Spleen (tissue), 11 donors: ENCODE data around the gene LRMDA. TPM values are rescaled to one million over a fixed set of nuclear protein-coding genes. Genes with fewer than 3 reads are reported as not detected.

ENCODE experiments used
- DNase-seq: peaks from one replicate; pipeline ENCODE4 v3.0.0-alpha.2; 2020
- H3K27ac ChIP-seq, 8 donors: fragments of 200-600 bp; sonication (generic) in 7 of 8; 1 replicate in 4 of 8; 2 replicates in 4 of 8; pipeline versions ENCODE4 v1.5.0 to v1.8.0; 2016 to 2021; ENCODE audit warnings: inconsistent platforms in 4 of 8, mild to moderate bottlenecking in 4 of 8, moderate library complexity in 1 of 8
- H3K27me3 ChIP-seq, 7 donors: fragments of 200-600 bp; sonication (generic) in 6 of 7; replicated peaks in 1 of 7; 1 replicate in 4 of 7; 2 replicates in 3 of 7; pipeline versions ENCODE4 v1.5.0 to v1.8.0; 2016 to 2021; ENCODE audit warnings: inconsistent platforms in 3 of 7, mild to moderate bottlenecking in 1 of 7
- H3K36me3 ChIP-seq, 6 donors: fragments of 200-600 bp; sonication (generic) in 5 of 6; 1 replicate in 4 of 6; 2 replicates in 2 of 6; pipeline versions ENCODE4 v1.5.0 to v1.8.0; 2016 to 2021; ENCODE audit warnings: inconsistent platforms in 2 of 6
- H3K4me1 ChIP-seq, 6 donors: fragments of 200-600 bp; sonication (generic) in 5 of 6; 1 replicate in 3 of 6; 2 replicates in 3 of 6; pipeline versions ENCODE4 v1.5.0 to v1.8.0; 2016 to 2021; ENCODE audit warnings: inconsistent platforms in 3 of 6
- H3K4me3 ChIP-seq, 8 donors: fragments of 200-600 bp; sonication (generic) in 7 of 8; 1 replicate in 4 of 8; 2 replicates in 4 of 8; pipeline versions ENCODE4 v1.5.0 to v1.8.0; 2016 to 2021; ENCODE audit warnings: inconsistent platforms in 4 of 8, mild to moderate bottlenecking in 4 of 8, moderate library complexity in 2 of 8
- H3K9me3 ChIP-seq, 8 donors: fragments of 200-600 bp; sonication (generic) in 7 of 8; 1 replicate in 4 of 8; 2 replicates in 4 of 8; pipeline versions ENCODE4 v1.5.0 to v1.8.0; 2016 to 2021; ENCODE audit warnings: inconsistent platforms in 4 of 8
- POLR2A ChIP-seq, 3 donors: fragments of 450-650 bp; IDR thresholded peaks; one replicate each; pipeline ENCODE4 v1.5.1; 2017; ENCODE audit warnings: antibody characterized with exemption in 3 of 3, mild to moderate bottlenecking in 1 of 3
- POLR2AphosphoS5 ChIP-seq, 3 donors: sonication (generic); formaldehyde crosslinking; IDR thresholded peaks; one replicate each; pipeline ENCODE4 v1.5.1; 2017; ENCODE audit warnings: antibody characterized with exemption in 3 of 3
- WGBS, 5 donors: extraction: QIAGEN DNeasy Blood & Tissue Kit in 3 of 5; methylation state at CpG; one replicate each; pipeline versions ENCODE4 v1.1.5 to v1.1.7; 2013 to 2018; 5-methylcytosine and 5-hydroxymethylcytosine counted together
- intact Hi-C: fragments of 100-400 bp; cut with DNase I; formaldehyde crosslinking; loops from one replicate; pipeline ENCODE4 v1.15.0; 2023; ENCODE audit warnings: low total_unique reads
- polyA plus RNA-seq, 3 donors: library from polyadenylated mRNA; stranded (reverse); fragments of 200-250 nt; gene quantifications; one replicate each; pipeline ENCODE4 v1.2.1, GENCODE V29; 2013
- total RNA-seq, 7 donors: library from RNA; depleted of rRNA in 3 of 7; stranded (reverse); fragments of >200 nt in 3 of 7; fragmentation: NEBNext Ultra II Directional in 4 of 7; extraction: Animal tissue kit (Norgen Biotek cat#: 25700) in 4 of 7; gene quantifications; one replicate each; pipeline versions ENCODE4 v1.1.0 to v1.2.1, GENCODE V29; 2016 to 2021
- TF ChIP-seq, protein P1 (sequence below), 11 experiments: fragments of 200-600 bp in 7 of 11; fragments of 450-650 bp in 4 of 11; sonication (generic) in 4 of 11; IDR thresholded peaks in 8 of 11; conservative IDR thresholded peaks in 3 of 11; 1 replicate in 7 of 11; 2 replicates in 4 of 11; pipeline versions ENCODE4 v1.4.0 to v1.8.0; 2016 to 2021; ENCODE audit warnings: antibody characterized with exemption in 11 of 11, inconsistent platforms in 4 of 11, mild to moderate bottlenecking in 1 of 11
- donor health status: healthy with polysubstance abuse.
- donor health status: DM: no; HTN: no; CAD: no; lungs with moderate emphysema.
- donor health status: DM: no; HTN: no; CAD: no.
- donor health status: Bipolar disorder and iron deficiency.
- donor health status: healthy.
- donor health status: DM: no; HTN: no; CAD: no.
- donor health status: DM: yes; HTN: yes; CAD: no.

Gene LRMDA
- total and polyA plus RNA-seq, 10 donors: 7.3 to 46.6 (median 28.2) TPM

DNA sequence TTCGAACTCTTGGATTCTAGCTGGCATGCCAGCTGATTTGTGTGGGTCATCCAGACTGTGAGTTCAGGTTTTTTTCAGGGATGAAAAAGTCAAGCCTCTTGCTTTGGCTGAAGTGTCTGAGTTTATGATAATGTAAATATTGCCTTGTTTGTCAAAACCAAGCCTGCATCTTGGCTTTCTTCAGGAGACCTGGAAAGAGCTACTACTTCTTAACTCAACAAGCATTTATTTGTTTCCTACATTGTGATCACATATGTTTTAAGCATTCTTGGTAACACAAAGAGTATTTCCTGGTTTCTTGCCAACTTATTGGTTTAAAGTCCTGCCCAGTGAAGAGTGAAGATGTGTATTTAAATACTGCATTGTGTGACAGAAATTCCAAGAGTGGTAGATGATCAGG, 407.1 kb downstream of the LRMDA start:
- Histone ChIP-seq H3K9me3 (no peaks in the 10 kb centered on the region), H3K4me3 (no peak overlapping the region), H3K36me3 (no peaks in the 10 kb centered on the region), H3K27ac (no peak overlapping the region), H3K27me3 (no peaks in the 10 kb centered on the region), H3K4me1 (no peaks in the 10 kb centered on the region)
- TF ChIP-seq, protein P1, sequence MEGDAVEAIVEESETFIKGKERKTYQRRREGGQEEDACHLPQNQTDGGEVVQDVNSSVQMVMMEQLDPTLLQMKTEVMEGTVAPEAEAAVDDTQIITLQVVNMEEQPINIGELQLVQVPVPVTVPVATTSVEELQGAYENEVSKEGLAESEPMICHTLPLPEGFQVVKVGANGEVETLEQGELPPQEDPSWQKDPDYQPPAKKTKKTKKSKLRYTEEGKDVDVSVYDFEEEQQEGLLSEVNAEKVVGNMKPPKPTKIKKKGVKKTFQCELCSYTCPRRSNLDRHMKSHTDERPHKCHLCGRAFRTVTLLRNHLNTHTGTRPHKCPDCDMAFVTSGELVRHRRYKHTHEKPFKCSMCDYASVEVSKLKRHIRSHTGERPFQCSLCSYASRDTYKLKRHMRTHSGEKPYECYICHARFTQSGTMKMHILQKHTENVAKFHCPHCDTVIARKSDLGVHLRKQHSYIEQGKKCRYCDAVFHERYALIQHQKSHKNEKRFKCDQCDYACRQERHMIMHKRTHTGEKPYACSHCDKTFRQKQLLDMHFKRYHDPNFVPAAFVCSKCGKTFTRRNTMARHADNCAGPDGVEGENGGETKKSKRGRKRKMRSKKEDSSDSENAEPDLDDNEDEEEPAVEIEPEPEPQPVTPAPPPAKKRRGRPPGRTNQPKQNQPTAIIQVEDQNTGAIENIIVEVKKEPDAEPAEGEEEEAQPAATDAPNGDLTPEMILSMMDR (IDR thresholded peaks at IDR 0.05 in 8 of 11, conservative IDR thresholded peaks at IDR 0.05 in 3 of 11): no peak
- TF ChIP-seq POLR2A (IDR thresholded peaks at IDR 0.05): no peak
- TF ChIP-seq POLR2AphosphoS5 (IDR thresholded peaks at IDR 0.05): no peak
- intact Hi-C loops: no loop called here
- 79 to 94% (median 89%) methylated on average over 1 of the region's 1 CpG for WGBS, 5 donors
- no peak for DNase-seq

- Histone ChIP-seq H3K4me3 (no peak overlapping the region), H3K27ac (no peak overlapping the region), H3K27me3 (no peaks in the 10 kb centered on the region), H3K9me3 (no peaks in the 10 kb centered on the region), H3K4me1 (no peaks in the 10 kb centered on the region), H3K36me3 (no peaks in the 10 kb centered on the region)
- DNase-seq: no peak
- 80 to 97% (median 93%) methylated on average over 2 of the region's 2 CpGs for WGBS, 5 donors
- TF ChIP-seq POLR2AphosphoS5 (IDR thresholded peaks at IDR 0.05): no peak
- no peak for TF ChIP-seq POLR2A (IDR thresholded peaks at IDR 0.05)
- TF ChIP-seq, protein P1 (IDR thresholded peaks at IDR 0.05 in 8 of 11, conservative IDR thresholded peaks at IDR 0.05 in 3 of 11): no peak
- intact Hi-C loops: no loop called here
Measured at GRCh38 chr10:75839020-75839419, 407.6 kb downstream of the LRMDA start.

- no peak overlapping the region for H3K27ac ChIP-seq
- WGBS, 5 donors: 91 to 94% (median 92%) methylated on average over 3 of the region's 3 CpGs
- H3K4me3 ChIP-seq: no peak overlapping the region
- TF ChIP-seq POLR2A (IDR thresholded peaks at IDR 0.05) (no peak), POLR2AphosphoS5 (IDR thresholded peaks at IDR 0.05) (no peak)
- TF ChIP-seq, protein P1 (IDR thresholded peaks at IDR 0.05 in 8 of 11, conservative IDR thresholded peaks at IDR 0.05 in 3 of 11): no peak
- no peak for DNase-seq
- H3K4me1 ChIP-seq: peaks cover 0 to 9% (median 5%) of the 10 kb centered on the region in 6 donors
- H3K36me3 ChIP-seq: no peaks in the 10 kb centered on the region
- H3K9me3 ChIP-seq: no peaks in the 10 kb centered on the region
- no peaks in the 10 kb centered on the region for H3K27me3 ChIP-seq
- intact Hi-C loops: no loop called here
Measured at GRCh38 chr10:75841266-75841665, 409.8 kb downstream of the LRMDA start.

GRCh38 chr10:75845176-75845947, 413.9 kb downstream of the LRMDA start:
- Histone ChIP-seq H3K4me3 (no peak overlapping the region), H3K9me3 (no peaks in the 10 kb centered on the region), H3K36me3 (no peaks in the 10 kb centered on the region), H3K27ac (no peak overlapping the region), H3K4me1 (peaks cover 0 to 9% (median 5%) of the 10 kb centered on the region in 6 donors), H3K27me3 (no peaks in the 10 kb centered on the region)
- no peak for TF ChIP-seq POLR2A (IDR thresholded peaks at IDR 0.05)
- TF ChIP-seq, protein P1 (IDR thresholded peaks at IDR 0.05 in 8 of 11, conservative IDR thresholded peaks at IDR 0.05 in 3 of 11): peak in 2 of 11 experiments; percentile 8 to 22
- DNase-seq: no peak
- 43 to 57% (median 50%) methylated on average over 8 of the region's 8 CpGs for WGBS, 5 donors
- intact Hi-C loops: no loop called here
